D721Med (cell line): Measurements from ENCODE around the gene TFB2M.
"Not testable (repeated sequence)": the region's sequence is repeated elsewhere in the genome, so short reads cannot be mapped to it uniquely, and the experiment has no call there.

Experiments used
- DNase-seq: peaks from one replicate; pipeline ENCODE4 v3.0.0; 2011; ENCODE audit warnings: low spot score; ENCODE audit not compliant: insufficient read length
- FAIRE-seq: peaks from 2 replicates; lab custom pipeline; 2011; peaks lifted over from hg19 to GRCh38; lab: Jason Lieb, UNC
- TF ChIP-seq, protein P1 (sequence below): IDR thresholded peaks from 2 replicates; pipeline ENCODE4 v1.5.1; 2012; ENCODE audit warnings: mild to moderate bottlenecking, control low read depth; ENCODE audit not compliant: insufficient read depth; ENCODE audit errors: missing control alignments

TFB2M gene, protein sequence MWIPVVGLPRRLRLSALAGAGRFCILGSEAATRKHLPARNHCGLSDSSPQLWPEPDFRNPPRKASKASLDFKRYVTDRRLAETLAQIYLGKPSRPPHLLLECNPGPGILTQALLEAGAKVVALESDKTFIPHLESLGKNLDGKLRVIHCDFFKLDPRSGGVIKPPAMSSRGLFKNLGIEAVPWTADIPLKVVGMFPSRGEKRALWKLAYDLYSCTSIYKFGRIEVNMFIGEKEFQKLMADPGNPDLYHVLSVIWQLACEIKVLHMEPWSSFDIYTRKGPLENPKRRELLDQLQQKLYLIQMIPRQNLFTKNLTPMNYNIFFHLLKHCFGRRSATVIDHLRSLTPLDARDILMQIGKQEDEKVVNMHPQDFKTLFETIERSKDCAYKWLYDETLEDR

GRCh38 chr1:246566128-246566812 lies at the start of gene TFB2M, which contains the start of gene CNST:
TSS of gene TFB2M (minus strand) at chr1:246566261. CDS start at chr1:246566138, 123 bp downstream.
TSS of gene CNST (plus strand) at chr1:246566456. CDS start at chr1:246591563, 25,107 bp downstream.
- TF ChIP-seq, protein P1, sequence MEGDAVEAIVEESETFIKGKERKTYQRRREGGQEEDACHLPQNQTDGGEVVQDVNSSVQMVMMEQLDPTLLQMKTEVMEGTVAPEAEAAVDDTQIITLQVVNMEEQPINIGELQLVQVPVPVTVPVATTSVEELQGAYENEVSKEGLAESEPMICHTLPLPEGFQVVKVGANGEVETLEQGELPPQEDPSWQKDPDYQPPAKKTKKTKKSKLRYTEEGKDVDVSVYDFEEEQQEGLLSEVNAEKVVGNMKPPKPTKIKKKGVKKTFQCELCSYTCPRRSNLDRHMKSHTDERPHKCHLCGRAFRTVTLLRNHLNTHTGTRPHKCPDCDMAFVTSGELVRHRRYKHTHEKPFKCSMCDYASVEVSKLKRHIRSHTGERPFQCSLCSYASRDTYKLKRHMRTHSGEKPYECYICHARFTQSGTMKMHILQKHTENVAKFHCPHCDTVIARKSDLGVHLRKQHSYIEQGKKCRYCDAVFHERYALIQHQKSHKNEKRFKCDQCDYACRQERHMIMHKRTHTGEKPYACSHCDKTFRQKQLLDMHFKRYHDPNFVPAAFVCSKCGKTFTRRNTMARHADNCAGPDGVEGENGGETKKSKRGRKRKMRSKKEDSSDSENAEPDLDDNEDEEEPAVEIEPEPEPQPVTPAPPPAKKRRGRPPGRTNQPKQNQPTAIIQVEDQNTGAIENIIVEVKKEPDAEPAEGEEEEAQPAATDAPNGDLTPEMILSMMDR = no peak
- peak; percentile 91 for FAIRE-seq

DNA sequence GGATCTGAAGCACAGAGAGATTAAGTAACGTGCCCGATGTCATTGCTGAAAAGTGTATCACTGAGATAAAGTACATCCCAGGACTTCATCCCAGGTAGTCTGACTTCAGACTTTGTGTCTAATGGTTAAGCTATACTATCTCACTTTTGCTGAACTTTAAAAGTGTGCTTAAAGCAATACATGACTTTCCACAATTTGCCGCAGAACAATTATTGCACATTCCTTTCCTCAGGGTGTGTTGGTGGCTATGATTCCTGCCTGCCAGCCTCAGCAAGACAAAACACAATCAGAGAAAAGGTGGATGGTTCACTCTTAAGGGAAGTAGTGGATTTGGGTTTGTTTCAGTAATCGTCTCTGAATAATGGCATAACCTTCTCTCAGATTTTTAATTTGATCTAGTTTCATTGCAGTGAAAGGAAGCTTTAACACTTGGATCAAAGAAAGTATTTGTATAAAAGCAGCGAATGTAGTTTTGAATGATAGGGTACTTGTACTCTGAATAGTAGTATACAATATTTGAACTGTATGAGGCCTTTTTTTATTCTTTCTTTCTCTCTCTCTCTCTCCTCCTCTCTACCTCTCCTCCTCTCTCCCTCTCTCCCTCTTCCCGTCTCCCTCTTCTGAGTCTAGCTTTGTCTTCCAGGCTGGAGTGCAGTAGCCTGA lies 47.2 kb upstream of the TFB2M start:
- DNase-seq (no peak), FAIRE-seq (peak; percentile 55)
- TF ChIP-seq, protein P1 = no peak

More at GRCh38 chr1:246566128-246566812, at the start of gene TFB2M, which contains the start of gene CNST:
- peak; percentile 73 for DNase-seq

DNA sequence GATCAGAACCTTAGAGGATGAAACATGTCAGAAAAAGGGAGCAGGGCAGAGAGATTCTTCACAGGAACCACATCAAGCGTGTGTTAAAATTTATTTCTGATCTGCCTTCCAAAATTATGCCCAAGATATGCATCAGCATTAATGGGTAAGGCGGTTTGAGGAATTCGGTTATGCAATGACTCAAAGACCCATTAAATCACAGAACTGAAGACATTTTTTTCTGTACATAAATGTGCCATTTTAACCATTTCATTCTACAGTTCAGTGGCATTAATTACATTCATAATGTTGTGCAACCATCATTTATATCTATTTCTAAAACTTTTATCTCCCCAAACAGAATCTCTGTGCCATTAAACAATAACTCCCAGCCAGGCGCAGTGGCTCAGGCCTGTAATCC lies 43.6 kb upstream of the TFB2M start:
- DNase-seq (no peak), FAIRE-seq (no peak)
- TF ChIP-seq, protein P1 = no peak

- TF ChIP-seq, protein P1 = peak; percentile 22
- DNase-seq (no peak), FAIRE-seq (no peak)
Observed at GRCh38 chr1:246608616-246609376, 42.7 kb upstream of the TFB2M start.

DNA sequence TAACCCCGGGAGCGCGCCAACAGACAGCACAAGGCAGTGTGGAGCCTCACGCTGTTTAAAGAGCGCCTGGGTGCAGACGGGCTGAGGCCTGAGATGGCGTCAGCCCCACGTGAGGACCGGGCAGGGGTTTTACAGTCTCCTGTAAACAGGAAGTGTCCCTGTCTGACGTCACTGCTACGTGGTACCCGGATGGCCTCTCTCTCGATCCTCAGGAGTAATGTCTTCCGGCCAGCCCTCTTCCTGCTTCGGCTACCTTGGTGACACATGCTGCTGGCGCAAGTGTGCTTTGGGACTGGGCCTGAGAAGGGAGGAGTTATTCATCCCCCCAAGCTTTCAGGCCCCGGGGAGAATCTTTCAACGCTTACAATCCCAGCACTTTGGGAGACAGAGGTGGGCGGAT lies 41.4 kb upstream of the TFB2M start:
- DNase-seq (no peak), FAIRE-seq (no peak)
- TF ChIP-seq, protein P1 = no peak

DNA sequence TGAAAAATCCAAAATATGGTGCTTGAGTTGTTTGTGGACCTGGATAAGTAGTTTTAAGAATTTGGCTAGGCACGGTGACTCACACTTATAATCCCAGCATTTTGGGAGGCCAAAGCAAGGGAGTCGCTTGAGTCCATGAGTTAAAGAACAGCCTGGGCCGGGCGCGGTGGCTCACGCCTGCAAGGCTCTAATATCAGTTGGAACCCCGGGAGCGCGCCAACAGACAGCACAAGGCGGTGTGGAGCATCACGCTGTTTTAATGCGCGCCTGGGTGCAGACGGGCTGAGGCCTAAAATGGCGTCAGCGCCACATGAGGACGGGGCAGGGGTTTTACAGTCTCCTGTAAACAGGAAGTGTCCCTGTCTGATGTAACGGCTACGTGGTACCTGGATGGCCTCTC lies 39.2 kb upstream of the TFB2M start:
- not testable (repeated sequence) for FAIRE-seq, DNase-seq

DNA sequence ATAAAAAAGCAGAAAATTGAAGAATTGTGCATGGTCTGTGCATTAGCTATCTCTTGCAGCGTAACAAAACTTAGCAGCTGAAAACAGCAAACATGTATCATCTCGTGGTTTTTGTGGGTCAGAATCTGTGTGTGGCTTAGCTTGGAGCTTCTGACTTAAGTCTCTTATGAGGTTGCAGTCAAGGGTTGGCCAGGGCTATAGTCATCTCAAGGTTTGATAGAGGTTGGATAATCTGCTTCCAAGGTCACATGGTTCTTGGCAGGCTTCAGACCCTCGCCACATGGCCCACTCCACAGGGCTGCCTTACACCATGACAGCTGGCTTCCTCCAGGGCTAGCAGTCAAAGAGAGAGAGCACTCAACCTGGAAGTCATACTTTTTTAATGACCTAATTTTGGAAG lies 36.1 kb upstream of the TFB2M start:
- TF ChIP-seq, protein P1 = no peak

More for the DNA sequence above, 36.1 kb upstream of the TFB2M start:
- DNase-seq = no peak
- no peak for FAIRE-seq
